AML-193 (cell line): ENCODE measurements around the gene AKAP9.
"Not testable (repeated sequence)": the region's sequence is repeated elsewhere in the genome, so short reads cannot be mapped to it uniquely, and the experiment has no call there.

ENCODE experiments used
- DNase-seq, 2 experiments: peaks; one replicate each; lab custom pipeline; 2025; lab: John Stamatoyannopoulos, UW

The AKAP9 gene

DNA sequence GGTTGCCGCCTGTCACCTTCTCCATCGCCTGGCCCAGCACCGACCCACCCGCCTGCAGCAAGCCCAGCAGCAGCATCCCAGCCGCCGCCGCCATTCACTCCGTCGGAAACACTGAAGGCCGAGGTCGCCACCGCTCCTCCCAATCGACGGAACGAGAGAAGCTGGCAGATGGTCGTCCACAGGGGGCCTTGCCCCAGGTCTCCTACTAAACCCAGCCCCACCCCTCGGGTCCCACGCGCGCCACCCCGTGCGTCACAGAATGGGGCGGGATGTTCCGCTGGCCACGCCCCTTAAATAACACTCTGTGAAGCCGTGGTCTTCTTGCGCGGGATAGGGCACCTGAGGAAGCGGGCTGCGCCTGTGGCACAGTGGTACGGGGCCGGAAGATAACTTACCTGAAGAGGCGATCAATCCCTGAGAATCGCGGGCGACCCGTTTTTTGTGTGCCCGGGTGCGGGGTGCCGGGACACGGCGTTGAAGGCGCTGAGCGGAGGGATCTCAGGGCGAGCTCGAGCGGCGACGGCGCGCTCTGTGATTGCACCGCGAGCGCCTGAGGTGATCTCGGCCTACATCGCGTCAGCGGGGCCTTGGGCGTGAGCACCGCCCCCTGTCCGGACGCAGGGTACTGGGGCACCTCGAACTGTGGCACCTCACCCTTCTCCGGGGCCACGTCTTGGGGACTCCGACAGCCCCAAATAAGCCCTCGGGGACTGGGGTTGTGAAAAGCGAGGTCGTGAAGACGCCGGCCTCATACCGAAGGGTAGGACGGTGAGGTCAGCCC, 193.8 kb downstream of the AKAP9 start, which contains the start of gene CYP51A1:
CYP51A1 (minus strand) TSS at position 207 of the 781 bp plus-strand sequence; CDS start at position 94, 113 bp downstream.
- DNase-seq: peak; percentile 79 to 84

DNA sequence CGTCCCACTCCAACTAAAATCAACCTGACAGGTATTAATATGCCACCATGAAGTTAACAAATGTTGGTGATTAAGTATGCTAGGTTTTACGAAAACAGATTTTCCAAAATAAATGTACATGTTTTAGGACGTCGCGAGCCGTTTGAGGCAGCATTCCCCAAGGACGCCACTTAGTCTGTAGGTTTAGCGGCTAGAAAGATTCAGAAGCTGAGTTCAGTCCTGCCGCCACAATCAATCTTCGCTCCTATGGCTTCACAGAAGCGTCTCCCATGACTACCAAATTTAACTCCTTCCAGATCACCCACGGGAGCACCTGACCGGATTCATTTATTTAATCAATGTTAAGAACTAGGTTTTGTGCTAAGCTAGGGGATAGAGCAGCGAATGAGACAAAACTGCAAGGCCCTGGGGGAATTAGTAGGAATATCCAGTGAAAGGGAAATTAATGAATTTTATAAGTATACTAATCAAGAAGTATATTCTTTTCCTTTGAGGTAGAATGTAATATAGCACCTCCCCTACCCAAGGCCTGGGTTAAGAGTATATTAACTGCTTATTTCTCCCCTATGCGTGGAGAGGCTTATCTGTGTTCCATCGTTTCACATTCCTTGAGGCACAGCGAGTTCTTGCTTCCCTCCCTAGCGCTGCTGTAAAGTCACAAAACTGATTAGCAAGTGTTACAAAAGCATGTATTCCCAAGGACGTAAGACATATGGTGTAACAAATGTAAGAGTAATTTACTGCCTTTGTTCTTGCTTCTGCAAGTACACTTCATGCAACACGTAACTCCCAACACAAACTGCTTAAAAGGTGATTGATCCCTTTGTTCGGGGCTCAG, 194.6 kb downstream of the AKAP9 start:
- DNase-seq: peak; percentile 26 to 36

DNA sequence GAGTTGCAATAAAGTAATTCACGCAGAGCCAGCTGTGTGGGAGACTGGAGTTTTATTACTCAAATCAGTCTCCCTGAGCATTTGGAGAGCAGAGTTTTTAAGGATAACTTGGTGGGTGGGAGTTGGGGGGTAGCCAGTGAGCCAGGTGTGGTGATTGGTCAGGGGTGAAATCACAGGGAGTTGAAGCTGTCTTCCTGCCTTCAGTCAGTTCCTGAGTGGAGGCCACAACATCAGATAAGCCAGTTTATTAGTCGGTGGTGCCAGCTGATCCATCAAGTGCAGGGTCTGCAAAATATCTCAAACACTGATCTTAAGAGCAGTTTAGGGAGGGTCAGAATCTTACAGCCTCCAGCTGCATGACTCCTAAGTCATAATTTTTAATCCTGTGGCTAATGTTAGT, 196.9 kb downstream of the AKAP9 start:
- DNase-seq: no peak

DNA sequence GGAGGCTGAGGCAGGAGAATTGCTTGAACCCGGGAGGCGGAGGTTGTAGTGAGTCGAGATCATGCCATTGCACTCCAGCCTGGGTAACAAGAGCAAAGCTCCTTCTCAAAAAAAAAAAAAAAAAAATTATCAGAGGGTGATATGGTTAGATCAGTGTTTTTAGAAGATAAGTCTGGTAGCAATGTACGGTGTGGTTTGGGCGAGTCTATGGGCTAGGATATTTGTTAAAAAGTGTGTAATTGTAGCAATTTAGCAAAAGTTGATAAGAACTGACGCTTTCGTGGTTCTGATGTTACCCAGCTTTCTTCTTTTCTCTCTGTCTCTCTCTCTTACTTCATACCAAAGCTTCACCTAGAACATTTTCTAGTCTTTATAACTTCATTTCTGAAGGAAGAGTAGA, 200.5 kb downstream of the AKAP9 start:
- DNase-seq: no peak

DNA sequence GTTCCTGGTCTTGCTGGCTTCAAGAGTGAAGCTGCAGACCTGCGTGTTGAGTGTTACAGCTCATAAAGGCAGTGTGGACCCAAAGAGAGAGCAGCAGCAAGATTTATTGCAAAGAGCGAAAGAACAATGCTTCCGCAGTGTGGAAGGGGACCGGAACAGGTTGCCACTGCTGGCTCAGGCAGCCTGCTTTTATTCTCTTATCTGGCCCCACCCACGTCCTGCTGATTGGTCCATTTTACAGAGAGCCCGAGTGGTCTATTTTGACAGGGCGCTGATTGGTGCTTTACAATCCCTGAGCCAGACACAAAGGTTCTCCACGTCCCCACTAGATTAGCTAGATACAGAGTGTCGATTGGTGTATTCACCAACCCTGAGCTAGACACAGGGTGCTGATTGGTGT, 202.1 kb downstream of the AKAP9 start:
- DNase-seq: not testable (repeated sequence)

DNA sequence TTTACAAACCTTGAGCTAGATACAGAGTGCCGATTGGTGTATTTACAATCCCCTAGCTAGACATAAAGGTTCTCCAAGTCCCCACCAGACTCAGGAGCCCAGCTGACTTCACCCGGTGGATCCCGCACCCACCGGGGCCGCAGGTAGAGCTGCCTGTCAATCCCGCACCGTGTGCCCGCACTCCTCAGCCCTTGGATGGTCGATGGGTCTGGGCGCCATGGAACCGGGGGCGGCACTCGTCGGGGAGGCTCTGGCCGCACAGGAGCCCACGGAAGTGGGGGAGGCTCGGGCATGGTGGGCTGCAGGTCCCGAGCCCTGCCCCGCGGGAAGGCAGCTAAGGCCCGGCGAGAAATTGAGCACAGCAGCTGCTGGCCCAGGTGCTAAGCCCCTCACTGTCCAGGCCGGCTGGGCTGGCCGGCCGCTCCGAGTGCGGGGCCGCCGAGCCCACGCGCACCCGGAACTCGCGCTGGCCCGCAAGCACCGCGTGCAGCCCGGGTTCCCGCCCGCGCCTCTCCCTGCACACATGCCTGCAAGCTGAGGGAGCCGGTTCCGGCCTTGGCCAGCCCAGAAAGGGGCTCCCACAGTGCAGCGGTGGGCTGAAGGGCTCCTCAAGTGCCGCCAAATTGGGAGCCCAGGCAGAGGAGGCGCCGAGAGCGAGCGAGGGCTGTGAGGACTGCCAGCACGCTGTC, 202.7 kb downstream of the AKAP9 start:
- not testable (repeated sequence) for DNase-seq

DNA sequence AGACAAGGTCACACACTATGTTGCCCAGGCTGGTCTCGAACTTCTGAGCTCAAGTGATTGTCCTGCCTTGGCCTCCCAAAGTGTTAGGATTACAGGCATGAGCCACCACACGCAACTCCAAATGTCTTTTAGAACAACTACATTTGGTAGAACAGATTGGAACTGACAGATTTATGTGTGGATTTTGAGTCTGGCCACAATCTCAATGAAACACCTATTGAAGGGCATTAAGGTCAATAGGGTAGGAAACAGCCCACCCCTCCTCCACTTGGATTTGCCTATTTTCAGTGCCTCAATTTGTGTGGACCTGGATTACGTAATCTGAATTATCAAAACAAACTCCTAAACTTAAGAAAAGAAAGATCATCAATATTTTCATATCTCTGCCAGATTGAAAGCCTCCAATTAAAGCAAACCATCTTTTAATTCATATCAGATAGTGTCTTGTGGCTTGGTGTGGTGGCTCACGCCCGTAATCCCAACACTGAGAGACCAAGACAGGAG, 209.1 kb downstream of the AKAP9 start:
- no peak for DNase-seq

DNA sequence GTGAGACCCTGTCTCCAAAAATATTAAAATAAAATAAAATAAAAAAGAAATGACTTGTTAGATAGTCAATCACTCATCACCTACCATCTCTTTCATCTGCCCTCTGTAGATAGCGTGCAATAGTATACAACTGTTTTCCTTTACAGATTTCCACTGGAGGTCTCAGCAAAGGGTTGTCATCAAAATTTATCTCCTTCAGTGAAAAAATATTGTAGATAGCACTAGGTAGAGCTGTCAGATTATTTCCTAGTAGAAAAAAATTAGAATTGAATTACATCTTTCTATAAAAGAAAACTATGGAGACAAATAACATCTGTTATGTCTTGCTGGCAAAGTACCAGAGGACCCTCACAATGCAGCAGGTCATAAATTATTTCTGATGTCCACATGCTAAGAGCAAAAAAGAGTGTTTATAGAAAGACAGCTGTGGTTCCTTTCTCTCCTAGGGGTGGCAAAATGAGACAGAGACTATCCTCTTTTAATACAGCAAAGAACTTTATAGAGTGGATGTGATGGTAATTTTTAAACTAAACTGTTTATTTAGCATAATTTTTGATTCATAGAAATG, 209.9 kb downstream of the AKAP9 start:
- DNase-seq: no peak

DNA sequence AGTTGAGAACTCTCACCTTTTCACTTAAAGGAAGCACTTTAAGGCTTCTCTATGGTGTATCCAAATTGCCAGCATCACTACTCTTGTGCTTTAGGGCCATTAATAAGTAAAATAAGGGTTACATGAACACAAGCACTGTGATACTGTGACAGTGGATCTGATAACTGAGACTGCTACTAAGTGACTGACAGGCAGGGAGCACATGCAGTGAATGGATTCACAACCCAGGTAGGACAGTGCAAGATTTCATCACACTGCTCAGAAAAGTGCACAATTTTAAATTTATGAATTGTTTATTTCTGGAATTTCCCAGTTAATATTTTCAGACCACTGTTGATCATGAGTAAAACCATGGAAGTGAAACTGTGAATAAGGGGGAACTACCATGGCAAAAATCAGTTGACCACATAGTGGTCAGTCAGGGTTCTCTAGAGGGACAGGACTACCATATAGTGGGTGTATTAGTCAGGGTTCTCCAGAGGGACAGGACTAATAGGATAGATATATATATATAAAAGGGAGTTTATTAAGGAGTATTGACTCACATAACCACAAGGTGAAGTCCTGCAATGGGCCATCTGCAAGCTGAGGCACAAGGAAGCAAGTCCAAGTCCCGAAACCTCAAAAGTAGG, 214.6 kb downstream of the AKAP9 start:
- DNase-seq: no peak

DNA sequence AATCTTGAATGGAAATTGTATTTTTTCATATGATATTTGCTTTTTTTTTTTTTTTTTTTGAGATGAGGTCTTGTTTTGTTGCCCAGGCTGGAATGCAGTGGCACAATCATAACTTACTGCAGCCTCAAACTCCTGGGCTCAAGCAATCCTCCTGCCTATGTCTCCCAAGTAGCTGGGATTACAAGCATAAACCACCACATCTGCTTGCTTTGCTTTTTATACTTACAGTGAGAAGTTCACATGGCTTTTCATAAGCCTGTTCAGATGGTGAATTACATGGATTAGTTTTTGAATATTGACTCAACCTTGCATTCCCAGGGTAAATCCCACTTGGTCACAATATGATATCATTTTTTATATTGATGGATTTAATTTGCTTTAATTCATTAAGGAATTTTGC, 216.3 kb downstream of the AKAP9 start:
- no peak for DNase-seq

DNA sequence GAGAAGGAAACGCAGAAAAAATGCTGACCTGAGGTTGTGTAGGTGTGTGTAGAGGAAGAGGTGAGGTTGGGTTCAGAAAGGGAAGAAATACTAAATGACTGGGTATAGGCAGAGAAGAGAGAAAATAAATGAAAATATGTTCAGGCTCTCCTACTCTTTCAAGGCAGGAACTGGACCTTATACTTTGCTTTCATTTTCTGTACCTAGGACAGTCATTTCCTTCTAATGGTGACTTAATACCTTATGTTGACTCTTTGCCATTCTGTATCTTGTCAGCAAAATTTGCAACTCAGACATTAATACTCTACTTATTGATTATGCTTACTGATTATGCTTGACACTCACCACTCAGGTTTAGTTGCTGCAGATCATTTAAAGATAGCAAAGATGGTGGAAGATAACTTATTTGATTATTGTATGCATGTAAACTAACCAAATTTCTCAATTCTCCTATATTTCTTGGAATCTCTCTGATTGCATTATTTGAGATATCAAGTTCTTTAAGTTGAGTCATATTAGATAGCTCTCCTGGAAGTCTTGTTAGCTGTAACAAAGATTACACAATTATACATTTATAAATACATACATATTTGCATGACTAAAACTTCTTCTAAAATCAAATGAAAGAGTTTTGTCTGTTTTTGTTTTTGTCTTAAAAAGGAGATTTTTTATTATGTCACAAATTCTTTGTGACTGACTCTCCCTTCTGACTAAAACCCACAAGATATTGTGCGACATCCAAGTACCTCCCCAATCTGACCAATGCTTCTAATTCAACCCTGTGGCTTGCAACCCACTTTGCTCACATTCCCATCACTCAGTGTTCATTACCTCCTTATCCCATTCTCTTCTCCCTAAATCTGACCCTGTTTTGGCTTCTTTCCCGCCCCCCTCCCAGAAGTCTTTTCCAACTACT, 218.3 kb downstream of the AKAP9 start:
- DNase-seq: no peak
